IMR-90 (cell line): ENCODE data around the gene PLEKHG2. TPM values are rescaled to one million over a fixed set of nuclear protein-coding genes. Genes with fewer than 3 reads are reported as not detected.
A peak's percentile ranks its signal among the peaks of the same experiment; 100 is the strongest.

Experiments used
- ATAC-seq: fragments of 200-7000 bp; cut with Tn5 transposase; 2 replicates; pipeline ENCODE4 v1.9.1; 2020; ENCODE audit warnings: low read depth, mild to moderate bottlenecking, moderate library complexity
- BruUV-seq: library from RNA; stranded (reverse); fragments of 400-500 nt; replicated peaks from 2 replicates; lab custom pipeline; 2021; lab: Mats Ljungman, UMichigan
- CTCF ChIA-PET: fragments of 300-600 bp; formaldehyde crosslinking; extraction: SDS; loops from one replicate; lab custom pipeline; 2021; ENCODE audit warnings: antibody characterized with exemption; lab: Yijun Ruan, JAX
- POLR2A ChIA-PET: fragments of 300-600 bp; sonication (Branson Sonifier 250); formaldehyde crosslinking; loops from one replicate; lab custom pipeline; 2022; ENCODE audit warnings: antibody characterized with exemption; ENCODE audit not compliant: unreplicated experiment; lab: Charles Lee
- DNase-seq: peaks from one replicate; pipeline ENCODE4 v3.0.0; 2013
- H2AFZ ChIP-seq: replicated peaks from 2 replicates; pipeline ENCODE3; 2013; ENCODE audit warnings: low read length, mild to moderate bottlenecking; ENCODE audit not compliant: poor library complexity
- H2AK5ac ChIP-seq: 2 replicates; pipeline ENCODE4 v1.6.1; 2013; ENCODE audit warnings: low read depth, low read length, inconsistent platforms
- H2AK9ac ChIP-seq: replicated peaks from 2 replicates; pipeline ENCODE3; 2013; ENCODE audit warnings: mild to moderate bottlenecking, low read depth, low read length, moderate library complexity; ENCODE audit not compliant: poor library complexity
- H2BK120ac ChIP-seq: 2 replicates; pipeline ENCODE4 v1.6.1; 2013; ENCODE audit warnings: low read depth, low read length, inconsistent platforms
- H2BK15ac ChIP-seq: 3 replicates; pipeline ENCODE4 v1.6.1; 2013; ENCODE audit warnings: low read depth, low read length, inconsistent platforms
- H2BK20ac ChIP-seq: 2 replicates; pipeline ENCODE4 v1.6.1; 2013; ENCODE audit warnings: low read depth, mild to moderate bottlenecking, inconsistent platforms, low read length, moderate library complexity
- H2BK5ac ChIP-seq: 2 replicates; pipeline ENCODE4 v1.6.1; 2013; ENCODE audit warnings: mild to moderate bottlenecking, low read depth, low read length, inconsistent platforms; ENCODE audit not compliant: poor library complexity, severe bottlenecking
- H3K14ac ChIP-seq: replicated peaks from 2 replicates; pipeline ENCODE4 v1.6.1; 2013; ENCODE audit warnings: low read depth, low read length, inconsistent platforms
- H3K18ac ChIP-seq: 2 replicates; pipeline ENCODE4 v1.6.1; 2013; ENCODE audit warnings: low read depth, low read length, control low read depth
- H3K23ac ChIP-seq: 2 replicates; pipeline ENCODE4 v1.6.1; 2013; ENCODE audit warnings: low read depth, low read length, inconsistent platforms
- H3K27ac ChIP-seq: 2 replicates; pipeline ENCODE4 v1.5.1; 2013; ENCODE audit warnings: mild to moderate bottlenecking, control low read depth, low read length; ENCODE audit not compliant: insufficient read depth
- H3K27me3 ChIP-seq: 2 replicates; pipeline ENCODE4 v1.6.1; 2013; ENCODE audit warnings: low read length; ENCODE audit not compliant: control insufficient read depth, insufficient read depth
- H3K36me3 ChIP-seq: 2 replicates; pipeline ENCODE4 v1.6.1; 2013; ENCODE audit warnings: low read length, mixed read lengths; ENCODE audit not compliant: control insufficient read depth, insufficient read depth
- H3K4ac ChIP-seq: 2 replicates; pipeline ENCODE4 v1.6.1; 2013; ENCODE audit warnings: low read depth, low read length, inconsistent platforms
- H3K4me1 ChIP-seq: 2 replicates; pipeline ENCODE4 v1.6.1; 2013; ENCODE audit warnings: low read length, mixed read lengths; ENCODE audit not compliant: control insufficient read depth, insufficient read depth
- H3K4me2 ChIP-seq: 2 replicates; pipeline ENCODE4 v1.6.1; 2013; ENCODE audit warnings: low read depth, mild to moderate bottlenecking, control low read depth, low read length, moderate library complexity
- H3K4me3 ChIP-seq: 2 replicates; pipeline ENCODE4 v1.5.1; 2013; ENCODE audit warnings: low read depth, mild to moderate bottlenecking, control low read depth, low read length, moderate library complexity; ENCODE audit not compliant: insufficient read depth
- H3K56ac ChIP-seq: 2 replicates; pipeline ENCODE4 v1.6.1; 2013; ENCODE audit warnings: low read length, inconsistent platforms; ENCODE audit not compliant: insufficient read depth; ENCODE audit errors: extremely low read depth
- H3K79me1 ChIP-seq, 2 experiments: 2 replicates each; pipeline ENCODE4 v1.6.1; 2013; ENCODE audit warnings: low read length in 2 of 2, inconsistent platforms in 1 of 2, low read depth in 1 of 2
- H3K9ac ChIP-seq: 2 replicates; pipeline ENCODE4 v1.6.1; 2013; ENCODE audit warnings: low read depth, low read length, control low read depth
- H3K9me1 ChIP-seq: 2 replicates; pipeline ENCODE4 v1.6.1; 2013; ENCODE audit warnings: low read length, inconsistent platforms; ENCODE audit not compliant: insufficient read depth
- H3K9me3 ChIP-seq: 2 replicates; pipeline ENCODE4 v1.6.1; 2013; ENCODE audit warnings: low read length; ENCODE audit not compliant: control insufficient read depth, insufficient read depth
- H4K20me1 ChIP-seq: 2 replicates; pipeline ENCODE4 v1.6.1; 2013; ENCODE audit warnings: low read length, inconsistent platforms; ENCODE audit not compliant: insufficient read depth
- H4K5ac ChIP-seq: 2 replicates; pipeline ENCODE4 v1.6.1; 2013; ENCODE audit warnings: mild to moderate bottlenecking, low read depth, low read length, control low read depth
- H4K8ac ChIP-seq, 2 experiments: 2 replicates each; pipeline ENCODE4 v1.6.1; 2013; ENCODE audit warnings: low read depth in 2 of 2, low read length in 2 of 2, control low read depth in 1 of 2, inconsistent platforms in 1 of 2
- H4K91ac ChIP-seq: 2 replicates; pipeline ENCODE4 v1.6.1; 2013; ENCODE audit warnings: low read depth, low read length, inconsistent platforms; ENCODE audit not compliant: insufficient read depth
- BHLHE40 ChIP-seq: fragments of 150-350 bp; IDR thresholded peaks from 2 replicates; pipeline ENCODE4 v1.6.1; 2016; ENCODE audit warnings: mild to moderate bottlenecking, low read depth, low read length
- CHD1 ChIP-seq: IDR thresholded peaks from 2 replicates; pipeline ENCODE4 v1.6.1; 2012; ENCODE audit warnings: low read depth, low read length, improper control_type of control experiment
- CTCF ChIP-seq: conservative IDR thresholded peaks from 2 replicates; pipeline ENCODE4 v1.5.1; 2012; ENCODE audit warnings: mild to moderate bottlenecking, low read depth, low read length, improper control_type of control experiment
- ELK1 ChIP-seq: fragments of 150-350 bp; IDR thresholded peaks from 2 replicates; pipeline ENCODE4 v1.6.1; 2016; ENCODE audit warnings: low read depth, mild to moderate bottlenecking, low read length, moderate library complexity, borderline replicate concordance
- FOS ChIP-seq: fragments of 150-350 bp; IDR thresholded peaks from 2 replicates; pipeline ENCODE4 v1.6.1; 2016; ENCODE audit warnings: low read depth, low read length
- MAFK ChIP-seq: IDR thresholded peaks from 2 replicates; pipeline ENCODE4 v1.6.1; 2012; ENCODE audit warnings: low read depth, low read length, improper control_type of control experiment
- MAZ ChIP-seq: IDR thresholded peaks from 2 replicates; pipeline ENCODE4 v1.6.1; 2012; ENCODE audit warnings: low read depth, mild to moderate bottlenecking, low read length, improper control_type of control experiment, moderate library complexity, borderline replicate concordance
- NFE2L2 ChIP-seq: fragments of 150-350 bp; IDR thresholded peaks from 2 replicates; pipeline ENCODE4 v1.6.1; 2016; ENCODE audit warnings: low read depth, mild to moderate bottlenecking, low read length
- POLR2A ChIP-seq: IDR thresholded peaks from 2 replicates; pipeline ENCODE4 v1.6.1; 2012; ENCODE audit warnings: mild to moderate bottlenecking, low read depth, low read length
- USF2 ChIP-seq: fragments of 150-350 bp; IDR thresholded peaks from 2 replicates; pipeline ENCODE4 v1.6.1; 2017; ENCODE audit warnings: mild to moderate bottlenecking, antibody characterized with exemption, low read length, low read depth
- WGBS, 2 experiments: methylation state at CpG; one replicate each; pipeline versions ENCODE4 v1.1.5 to v1.1.7; 2013; ENCODE audit warnings: missing lambda C conversion rate in 2 of 2; ENCODE audit not compliant: insufficient read length in 1 of 2; ENCODE audit errors: extremely low coverage in 2 of 2; 5-methylcytosine and 5-hydroxymethylcytosine counted together
- dilution Hi-C: fragments of 300-500 bp; cut with HindIII; formaldehyde crosslinking; loops from one replicate; pipeline ENCODE4 v1.14.3; 2018; ENCODE audit warnings: low sequenced_read_pairs; ENCODE audit not compliant: unreplicated experiment
- in situ Hi-C: fragments of 300-500 bp; cut with MboI; formaldehyde crosslinking; loops from 3 replicates; pipeline ENCODE4 v1.14.3; 2019; ENCODE audit warnings: low sequenced_read_pairs, inconsistent platforms, mixed read lengths
- intact Hi-C: fragments of 100-400 bp; cut with micrococcal nuclease; formaldehyde crosslinking; loops from 2 replicates; pipeline ENCODE4 v1.10.0; 2022
- polyA plus RNA-seq, 3 experiments: library from polyadenylated mRNA; depleted of rRNA; stranded (reverse); fragments of >200 nt; gene quantifications; 2 replicates each; pipeline ENCODE4 v1.2.3, GENCODE V29; 2012; ENCODE audit warnings: low replicate concordance in 1 of 3
- total RNA-seq: library from RNA; depleted of rRNA; stranded (reverse); fragments of >200 nt; gene quantifications from 2 replicates; pipeline ENCODE4 v1.2.3, GENCODE V29; 2012

Gene PLEKHG2
- total and polyA plus RNA-seq, 2 of the 4 experiments (the other 2 are of a cell fraction) = 6.5 to 28.3 TPM

GRCh38 chr19:39408392-39409207 lies 3.9 kb upstream of the PLEKHG2 start:
- no peak overlapping the region for H3K18ac ChIP-seq
- no peaks in the 10 kb centered on the region for H3K9me3 ChIP-seq
- H4K20me1 ChIP-seq = peaks cover 27% of the 10 kb centered on the region
- peak overlapping the region; percentile 36 for H3K23ac ChIP-seq
- peaks cover 15% of the 10 kb centered on the region for H3K36me3 ChIP-seq
- H2BK5ac ChIP-seq = peak overlapping the region; percentile 48
- H2BK15ac ChIP-seq = no peak overlapping the region
- H3K14ac ChIP-seq = peak overlapping the region; percentile 24; the same call in 1 of the 2 replicates
- peaks cover 4 to 33% of the 10 kb centered on the region in 2 experiments; a peak in 3 of 4 replicates for H3K79me1 ChIP-seq
- H4K8ac ChIP-seq = peak overlapping the region in 1 of 2 experiments; percentile 13; a peak in 2 of 4 replicates
- no peak overlapping the region for H4K5ac ChIP-seq
- H2AK9ac ChIP-seq = peak overlapping the region; percentile 91
- H3K9ac ChIP-seq = peak overlapping the region; percentile 93
- H2AK5ac ChIP-seq = peak overlapping the region; percentile 0; the same call in 1 of the 2 replicates
- H3K4me1 ChIP-seq = peaks cover 20% of the 10 kb centered on the region
- DNase-seq (peak; percentile 52), ATAC-seq (no peak)
- no peak overlapping the region for H2BK120ac ChIP-seq
- TF ChIP-seq FOS (no peak), BHLHE40 (no peak), MAZ (peak; percentile 7; the same call in 1 of the 2 replicates), POLR2A (peak; percentile 76), NFE2L2 (no peak; the same call in 1 of the 2 replicates), CHD1 (peak; percentile 88; the same call in 1 of the 2 replicates), USF2 (peak; percentile 56), CTCF (no peak), MAFK (no peak), ELK1 (no peak)
- H3K4me3 ChIP-seq = peak overlapping the region; percentile 68
- BruUV-seq = no TSS peak
- H2AFZ ChIP-seq = peak overlapping the region; percentile 34
- peak overlapping the region; percentile 92 for H3K27ac ChIP-seq
- in situ Hi-C loops = no loop called here
- no peaks in the 10 kb centered on the region for H3K9me1 ChIP-seq
- no peaks in the 10 kb centered on the region for H3K27me3 ChIP-seq
- H3K4ac ChIP-seq = peak overlapping the region; percentile 51; the same call in 1 of the 2 replicates
- H3K56ac ChIP-seq = peak overlapping the region; percentile 26; the same call in 1 of the 2 replicates
- intact Hi-C loops = no loop called here
- 76% methylated on average over 9 of the region's 20 CpGs; no CpG with 5 or more reads in 1 of the 2 experiments for WGBS, 2 experiments
- ChIA-PET CTCF (interaction anchor here (0.6 to 1.1 kb wide), 2 partner anchors 10 to 120 kb away, joined by 3 to 5 read pairs; no protein-coding TSS in a partner anchor), POLR2A (interaction anchor here (0.6 kb wide), 1 partner anchor 19 kb away, joined by 4 read pairs; no protein-coding TSS in a partner anchor)
- H2BK20ac ChIP-seq = no peak overlapping the region
- H4K91ac ChIP-seq = no peak overlapping the region
- dilution Hi-C loops = no loop called here
- H3K4me2 ChIP-seq = peak overlapping the region; percentile 92
